AML-193 (cell line): ENCODE measurements around the gene MICU1.
"Not testable (repeated sequence)": the region's sequence is repeated elsewhere in the genome, so short reads cannot be mapped to it uniquely, and the experiment has no call there.

Source experiments
- DNase-seq, 2 experiments: peaks; one replicate each; lab custom pipeline; 2025; lab: John Stamatoyannopoulos, UW

The MICU1 gene

GRCh38 chr10:72346117-72346516 is 279.8 kb downstream of the MICU1 start:
- DNase-seq: not testable (repeated sequence)

DNA sequence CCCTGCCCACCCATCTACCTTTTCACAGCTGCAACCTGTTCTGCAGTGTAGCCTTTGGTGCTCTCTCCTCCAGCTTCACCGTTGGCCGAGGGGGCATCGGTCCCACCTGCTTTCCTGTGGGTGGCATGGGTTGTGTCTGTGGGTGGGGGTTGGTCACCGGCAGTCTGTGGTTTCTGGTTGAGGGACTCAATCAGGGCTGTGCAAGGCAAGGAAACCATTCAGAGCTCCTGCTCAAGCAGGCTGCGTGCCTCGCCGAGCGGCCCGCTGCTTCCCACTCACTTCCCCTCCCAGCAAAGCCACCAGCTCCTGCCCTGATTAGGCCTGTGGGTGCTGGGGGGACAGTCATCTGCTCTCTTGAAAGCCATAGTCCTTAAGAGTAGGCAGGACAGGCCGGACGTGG is 280.9 kb downstream of the MICU1 start:
- DNase-seq: no peak

DNA sequence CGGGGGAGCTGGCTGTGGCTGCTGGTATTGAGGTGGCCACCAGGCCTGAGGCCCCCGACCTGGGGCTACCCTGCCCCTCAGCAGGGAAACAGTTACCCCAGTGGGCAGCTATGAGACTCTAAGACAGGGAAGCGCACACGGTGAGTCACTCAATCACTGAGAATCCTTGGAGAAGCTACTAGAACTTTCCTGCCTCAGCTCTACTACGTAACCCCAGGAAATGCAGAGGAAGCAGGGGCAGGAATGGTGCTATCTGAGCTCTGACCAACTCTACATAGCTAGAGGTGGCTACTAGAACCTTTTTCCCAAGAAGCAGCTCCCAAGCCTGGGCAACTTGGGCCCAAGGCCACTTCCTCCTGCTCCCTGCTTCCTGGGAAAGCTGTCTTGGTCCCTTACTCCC is 283.0 kb downstream of the MICU1 start:
- DNase-seq: no peak

- DNase-seq: peak; percentile 36 to 55
Observed at GRCh38 chr10:72340510-72341261, 285.2 kb downstream of the MICU1 start.

DNA sequence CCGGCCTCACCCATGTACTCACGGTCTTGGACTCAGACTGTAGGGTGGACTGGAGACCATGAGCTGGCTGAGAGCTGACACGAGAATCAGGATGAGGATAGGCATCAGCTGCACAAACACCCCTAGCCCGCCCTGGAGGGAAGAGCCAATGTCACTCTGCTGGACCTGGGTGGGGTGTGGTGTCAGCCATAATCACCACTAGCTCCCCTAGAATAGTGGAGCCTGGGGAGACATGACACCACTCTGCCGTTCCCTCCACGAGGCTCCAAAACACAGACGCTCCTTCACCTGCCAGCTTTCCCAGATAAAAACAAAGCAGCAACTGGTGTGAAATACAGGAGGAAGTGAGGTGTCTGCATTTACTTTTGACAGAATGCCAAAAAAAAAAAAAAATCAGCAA is 287.7 kb downstream of the MICU1 start:
- no peak for DNase-seq

DNA sequence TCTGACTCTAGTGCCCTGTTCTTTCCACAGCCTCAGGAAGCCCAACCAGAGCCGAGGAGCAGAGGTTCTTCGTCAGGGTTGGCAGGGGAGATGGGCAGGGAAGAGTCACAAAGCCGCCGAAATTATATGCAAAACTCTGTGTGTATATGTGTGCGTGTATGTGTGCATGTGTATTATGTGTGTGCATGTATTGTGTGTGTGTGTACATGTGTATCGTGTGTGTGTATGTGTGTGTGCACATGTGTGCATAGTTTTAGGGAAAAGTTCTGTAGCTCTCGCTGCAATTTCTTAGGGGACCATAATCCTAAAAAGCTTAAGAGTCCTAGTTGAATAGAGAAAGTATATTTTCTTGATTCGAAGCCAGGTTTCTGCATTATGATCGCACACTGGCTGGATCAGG is 288.2 kb downstream of the MICU1 start:
- no peak for DNase-seq

DNA sequence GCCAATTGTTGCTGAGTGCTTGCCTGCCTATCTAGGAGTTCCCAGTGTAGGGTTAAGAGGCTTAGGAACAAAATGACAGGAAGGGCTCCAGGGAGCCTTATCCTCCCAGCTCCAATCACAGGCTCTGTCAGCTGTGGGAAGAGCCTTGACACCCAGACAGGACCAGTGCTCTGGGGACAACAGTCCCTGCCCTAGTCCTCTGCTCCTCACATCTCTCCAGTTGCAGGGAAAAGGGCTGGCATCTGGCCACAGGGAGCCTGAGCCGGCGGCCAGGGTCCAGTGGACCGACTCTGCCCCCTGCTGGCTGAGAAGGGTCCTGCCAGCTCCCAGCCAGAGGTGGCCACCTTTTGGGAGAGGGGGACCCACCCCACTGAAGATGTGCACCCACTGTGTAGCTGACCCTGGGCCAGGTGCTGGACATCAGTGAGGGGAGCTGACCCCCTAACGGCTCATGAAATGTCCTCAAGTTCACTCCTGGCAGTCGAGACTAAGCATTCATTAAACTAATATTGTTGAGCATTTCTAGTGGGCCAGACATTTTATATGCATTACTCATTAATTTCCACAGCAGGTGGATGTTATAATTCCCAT is 288.7 kb downstream of the MICU1 start:
- peak; percentile 16 to 33 for DNase-seq

DNA sequence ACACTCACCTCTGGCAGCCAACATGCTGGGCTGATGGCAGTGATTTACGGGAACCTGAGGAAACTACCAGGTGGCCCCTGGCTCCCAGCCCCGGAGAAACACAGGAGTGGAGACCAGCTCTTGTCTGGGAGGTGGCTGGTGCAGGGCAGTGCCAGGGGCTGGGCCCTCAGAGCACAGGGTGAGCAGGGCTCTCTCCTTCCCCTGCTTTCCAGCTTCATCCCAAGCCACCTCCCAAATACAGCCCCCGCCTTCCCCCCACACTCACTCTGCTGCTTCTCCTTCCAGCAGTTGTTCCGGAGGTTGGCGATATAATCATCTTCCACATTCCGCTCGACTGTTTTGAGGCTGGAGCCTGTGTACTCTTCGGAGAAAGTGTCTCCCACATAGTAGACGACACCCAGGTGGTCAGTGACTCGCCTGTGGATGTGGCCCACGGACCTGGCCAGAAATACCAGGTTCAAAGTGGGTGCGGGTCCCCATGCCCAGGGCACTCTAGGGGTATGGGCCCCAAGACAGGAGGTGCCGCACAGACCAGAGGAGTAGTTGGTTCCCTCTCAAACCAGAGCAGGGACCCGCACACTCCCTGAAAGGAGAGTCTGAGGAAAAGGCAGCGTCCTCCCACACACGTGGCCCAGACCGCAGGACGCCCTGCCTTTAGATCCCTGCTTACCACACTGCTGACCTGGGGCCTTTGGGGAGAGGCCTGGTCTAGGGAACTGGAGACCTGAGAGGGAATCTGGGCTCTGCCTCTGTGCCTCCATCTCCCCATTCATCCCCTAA is 289.4 kb downstream of the MICU1 start:
- no peak for DNase-seq

GRCh38 chr10:72335394-72336258 is 290.3 kb downstream of the MICU1 start:
- peak; percentile 85 to 87 for DNase-seq

- DNase-seq: peak; percentile 94 to 96
Observed at GRCh38 chr10:72334825-72335393, 291.0 kb downstream of the MICU1 start.

DNA sequence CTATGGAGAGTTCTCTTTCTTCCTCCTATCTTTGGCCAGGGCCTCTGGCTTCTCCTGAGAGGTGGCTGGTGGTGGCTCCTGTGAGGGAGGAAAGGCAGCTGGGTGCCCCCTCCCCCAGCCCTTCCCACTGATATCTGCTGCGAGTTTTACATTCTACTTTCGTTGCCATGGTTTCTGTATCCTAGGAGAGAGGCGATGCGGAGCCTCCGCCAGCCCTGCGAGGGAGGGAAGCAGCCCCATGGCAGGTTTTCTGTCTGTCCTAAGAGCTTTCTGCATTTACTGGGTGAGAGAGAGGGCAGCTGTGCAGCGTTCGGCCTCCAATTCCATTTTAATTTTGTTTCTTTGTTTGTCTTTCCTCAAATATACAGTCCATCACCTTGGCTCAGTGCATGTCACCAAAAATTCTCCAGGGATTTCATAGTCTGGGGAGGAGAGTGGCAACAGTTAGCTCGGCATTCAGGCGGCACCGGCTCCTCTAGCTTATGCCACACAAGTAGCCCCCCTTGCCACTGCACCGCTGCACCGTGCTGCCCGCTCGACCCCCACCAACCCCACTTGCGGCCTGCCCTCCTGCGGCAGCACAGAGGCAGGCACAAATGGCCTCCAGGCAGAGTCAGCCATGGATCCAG is 291.6 kb downstream of the MICU1 start:
- no peak for DNase-seq

DNA sequence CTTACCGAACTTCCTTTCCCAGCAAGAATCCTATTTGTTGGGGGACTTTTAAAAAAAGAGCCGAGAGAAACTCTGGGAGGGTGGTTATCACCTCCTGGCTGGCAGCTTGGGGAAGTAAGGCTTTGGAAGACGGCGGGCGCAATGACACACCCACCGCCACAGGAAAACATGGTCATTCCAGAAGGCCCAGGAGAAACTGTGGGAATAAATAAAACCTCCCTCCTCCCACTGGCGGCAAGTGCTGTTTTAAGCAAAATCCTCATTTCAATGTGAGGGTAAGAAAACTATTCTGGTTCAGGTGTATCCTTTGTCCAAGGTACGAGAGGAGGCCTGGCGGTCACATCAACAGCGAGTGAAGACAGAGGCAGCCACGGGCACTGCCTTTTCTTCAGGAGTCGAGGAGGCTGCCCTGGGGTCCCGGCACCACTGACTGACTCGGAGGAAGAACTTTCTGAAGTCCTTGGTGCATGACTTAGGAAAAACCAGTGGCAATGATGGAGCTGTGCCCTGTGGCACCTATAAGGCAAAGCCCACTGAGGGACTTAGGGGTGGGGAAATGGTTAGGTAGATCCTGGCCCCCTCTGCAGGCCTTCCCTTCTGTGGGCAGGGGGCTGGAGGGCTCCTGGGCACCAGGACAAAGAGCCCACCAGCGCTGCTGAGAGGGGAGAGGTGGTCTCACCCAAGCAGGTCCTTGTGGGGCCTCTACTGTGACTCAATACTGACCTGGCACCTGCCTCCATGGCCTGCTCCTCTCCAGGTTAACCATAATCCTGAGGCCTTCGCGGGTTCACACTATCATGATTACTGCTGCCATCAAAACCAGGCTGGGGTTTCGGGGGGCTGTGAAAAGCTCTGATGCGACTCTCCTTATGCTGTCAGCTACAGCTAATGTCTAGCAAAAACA is 292.5 kb downstream of the MICU1 start:
- no peak for DNase-seq

GRCh38 chr10:72332423-72333111 is 293.3 kb downstream of the MICU1 start:
- DNase-seq: no peak

GRCh38 chr10:72331575-72332422 is 294.1 kb downstream of the MICU1 start:
- peak; percentile 90 to 91 for DNase-seq

DNA sequence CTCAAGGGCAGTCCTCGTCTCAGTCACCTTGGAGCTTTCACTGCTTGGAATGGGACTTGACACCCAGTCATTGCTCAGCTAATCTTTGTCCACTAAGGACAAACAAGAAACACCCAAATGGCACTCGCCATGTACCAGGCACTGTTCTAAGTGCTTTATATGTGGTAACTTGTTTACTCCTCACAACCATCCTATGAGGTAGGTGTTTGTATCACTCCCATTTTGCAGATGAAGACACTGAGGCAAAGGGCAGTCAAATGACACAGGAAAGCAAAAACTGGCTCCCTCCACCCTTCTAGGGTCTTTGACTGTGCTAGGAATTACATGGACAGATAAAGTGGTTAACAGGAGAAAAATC is 295.8 kb downstream of the MICU1 start:
- DNase-seq: no peak

DNA sequence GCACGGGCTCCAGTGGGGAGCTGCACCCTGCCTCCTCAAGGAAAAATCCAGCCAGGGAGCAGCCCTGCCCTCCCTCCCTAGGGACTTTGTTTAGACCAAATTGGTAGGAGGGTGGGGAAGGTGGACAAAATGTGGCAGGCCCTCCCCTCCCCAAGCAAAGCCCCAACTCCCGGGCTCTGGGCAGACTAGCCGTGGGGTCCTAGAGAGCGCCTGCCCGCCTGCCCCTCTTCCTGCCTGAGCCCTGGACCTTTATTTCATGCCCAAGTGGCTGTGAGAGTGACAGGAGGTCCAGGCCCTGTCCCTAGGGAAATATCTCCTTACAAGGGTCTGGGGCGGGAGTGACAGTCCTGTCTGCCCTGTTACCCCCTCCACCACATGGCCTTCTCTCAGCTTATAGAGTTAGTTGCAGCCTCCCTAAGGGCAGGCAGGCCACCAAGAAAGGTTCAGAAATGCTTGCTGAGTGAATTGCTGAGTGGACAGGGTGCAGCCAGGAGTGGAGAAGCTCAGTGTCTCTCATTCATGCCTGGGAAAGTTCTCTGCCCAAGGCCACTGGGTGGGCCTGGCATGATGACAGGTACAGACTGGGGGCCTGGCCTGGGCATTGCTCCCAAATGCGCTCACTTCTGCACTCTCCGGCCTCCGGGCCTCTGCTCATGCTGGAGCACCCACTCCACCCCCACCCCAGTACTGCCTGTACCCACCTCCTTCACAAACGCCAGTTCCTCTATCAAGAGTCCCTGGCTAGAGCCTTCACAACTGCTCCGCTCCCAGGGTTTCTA is 296.4 kb downstream of the MICU1 start:
- no peak for DNase-seq

DNA sequence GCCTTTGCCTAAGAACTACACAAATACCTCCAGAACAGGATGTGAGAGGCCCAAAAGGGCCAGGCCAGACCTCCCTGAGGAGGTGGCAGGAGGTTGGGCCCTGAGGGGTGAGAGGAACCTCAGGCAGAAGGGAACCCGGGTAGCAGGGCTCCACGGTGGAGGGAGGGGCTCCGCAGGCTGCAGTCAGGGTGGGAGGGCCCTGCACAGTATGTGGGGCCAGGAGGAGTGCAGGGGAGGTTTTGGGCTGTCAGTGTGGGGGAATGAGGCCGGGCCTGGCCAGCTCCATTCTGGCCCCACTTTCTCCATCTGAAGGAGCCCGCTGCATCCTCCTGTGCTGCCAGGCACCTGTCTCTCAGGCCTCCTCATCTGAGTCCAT is 297.1 kb downstream of the MICU1 start:
- no peak for DNase-seq
